Panc1 (cell line): ENCODE data around the gene ARMC3. TPM values are rescaled to one million over a fixed set of nuclear protein-coding genes. Genes with fewer than 3 reads are reported as not detected.
"Not testable (repeated sequence)": the region's sequence is repeated elsewhere in the genome, so short reads cannot be mapped to it uniquely, and the experiment has no call there.

Experiments used
- ATAC-seq: fragments of 200-7000 bp; cut with Tn5 transposase; 2 replicates; pipeline ENCODE4 v1.9.1; 2020; ENCODE audit warnings: mild to moderate bottlenecking, moderate library complexity
- BruUV-seq: library from RNA; stranded (reverse); fragments of 400-500 nt; replicated peaks from 2 replicates; lab custom pipeline; 2021; lab: Mats Ljungman, UMichigan
- CTCF ChIA-PET: fragments of 300-600 bp; sonication (Branson Sonifier 250); formaldehyde crosslinking; loops from one replicate; lab custom pipeline; 2022; ENCODE audit warnings: antibody characterized with exemption; lab: Charles Lee
- POLR2A ChIA-PET: fragments of 300-600 bp; sonication (Branson Sonifier 250); formaldehyde crosslinking; loops from one replicate; lab custom pipeline; 2022; ENCODE audit warnings: antibody characterized with exemption; lab: Charles Lee
- DNase-seq: peaks from one replicate; pipeline ENCODE4 v3.0.0-alpha.2; 2010; ENCODE audit warnings: low read depth, low spot score
- H3K27ac ChIP-seq: 2 replicates; pipeline ENCODE4 v1.5.1; 2011; ENCODE audit warnings: mild to moderate bottlenecking, low read length, inconsistent platforms
- H3K27me3 ChIP-seq: fragments of 200-500 bp; sonication (Bioruptor generic); 2 replicates; pipeline ENCODE4 v1.6.0; 2014; ENCODE audit warnings: low read length, inconsistent platforms; ENCODE audit not compliant: control insufficient read depth, insufficient read depth
- H3K36me3 ChIP-seq: fragments of 200-500 bp; sonication (Bioruptor generic); 2 replicates; pipeline ENCODE4 v1.5.1; 2014; ENCODE audit warnings: inconsistent platforms, mild to moderate bottlenecking, low read length, moderate library complexity; ENCODE audit not compliant: control insufficient read depth, insufficient read depth
- H3K4me1 ChIP-seq: 2 replicates; pipeline ENCODE4 v1.5.1; 2011; ENCODE audit warnings: inconsistent platforms, mild to moderate bottlenecking, low read length, moderate library complexity; ENCODE audit not compliant: control insufficient read depth, insufficient read depth
- H3K4me3 ChIP-seq, 2 experiments: 2 replicates each; pipeline ENCODE4 v1.5.1; 2011 to 2012; ENCODE audit warnings: low read depth in 2 of 2, low read length in 2 of 2, mild to moderate bottlenecking in 2 of 2, inconsistent platforms in 1 of 2, moderate library complexity in 1 of 2
- H3K9me3 ChIP-seq: fragments of 200-500 bp; sonication (Bioruptor generic); 2 replicates; pipeline ENCODE4 v1.5.1; 2014; ENCODE audit warnings: low read depth, mild to moderate bottlenecking, inconsistent platforms, low read length, moderate library complexity; ENCODE audit not compliant: control insufficient read depth, insufficient read depth
- CTCF ChIP-seq: fragments of 450-650 bp; IDR thresholded peaks from 2 replicates; pipeline ENCODE4 v1.5.1; 2017; ENCODE audit warnings: mild to moderate bottlenecking
- POLR2AphosphoS5 ChIP-seq: IDR thresholded peaks from 2 replicates; pipeline ENCODE4 v1.6.1; 2012; ENCODE audit warnings: mild to moderate bottlenecking, low read depth, low read length, moderate library complexity
- REST ChIP-seq, 2 experiments: IDR thresholded peaks; 2 replicates each; pipeline ENCODE4 v1.6.1; 2011 to 2012; ENCODE audit warnings: low read depth in 2 of 2, control low read depth in 1 of 2, low read length in 1 of 2, mild to moderate bottlenecking in 1 of 2, moderate library complexity in 1 of 2; ENCODE audit not compliant: insufficient read depth in 1 of 2
- SIN3A ChIP-seq: IDR thresholded peaks from 2 replicates; pipeline ENCODE4 v1.6.1; 2012; ENCODE audit warnings: low read depth, mild to moderate bottlenecking, low read length, moderate library complexity, borderline replicate concordance; ENCODE audit not compliant: insufficient read depth
- TCF7L2 ChIP-seq: IDR thresholded peaks from 2 replicates; pipeline ENCODE4 v1.6.1; 2011; ENCODE audit warnings: mild to moderate bottlenecking, low read depth, low read length, inconsistent platforms
- in situ Hi-C: cut with HindIII; loops from 2 replicates; pipeline ENCODE4 v1.10.0; 2016; ENCODE audit warnings: low sequenced_read_pairs, low pct_unique_long_range_greater_than_20kb
- intact Hi-C: fragments of 100-400 bp; cut with micrococcal nuclease; formaldehyde crosslinking; loops from one replicate; pipeline ENCODE4 v1.10.0; 2022; ENCODE audit not compliant: unreplicated experiment
- total RNA-seq: library from RNA; stranded (reverse); gene quantifications from one replicate; pipeline ENCODE4 v1.2.1, GENCODE V29; 2021; ENCODE audit not compliant: unreplicated experiment

The ARMC3 gene
- total RNA-seq, 1 experiment from 2014 or later = 1.0 TPM

GRCh38 chr10:23070092-23070912, 142.4 kb downstream of the ARMC3 start:
- H3K27me3 ChIP-seq, ATAC-seq, intact Hi-C loops, BruUV-seq, POLR2A ChIA-PET, DNase-seq, in situ Hi-C loops, H3K4me3 ChIP-seq, CTCF ChIA-PET, H3K27ac ChIP-seq, H3K36me3 ChIP-seq, H3K9me3 ChIP-seq, H3K4me1 ChIP-seq: not testable (repeated sequence)

- POLR2A ChIA-PET = no interaction called here
- Histone ChIP-seq H3K4me3 (no peak overlapping the region), H3K9me3 (no peaks in the 10 kb centered on the region), H3K27me3 (no peaks in the 10 kb centered on the region), H3K36me3 (no peaks in the 10 kb centered on the region), H3K27ac (no peak overlapping the region), H3K4me1 (0 out of 2 replicates have a peak, but pooled peaks cover 2% of the 10 kb centered on the region)
- in situ Hi-C loops (no loop called here), intact Hi-C loops (no loop called here)
- CTCF ChIA-PET = no interaction called here
- no peak for DNase-seq
- TF ChIP-seq REST (IDR thresholded peaks at IDR 0.05; ENCODE audit: insufficient read depth in 1 of 2, low read depth in 2 of 2, low read length in 1 of 2) (no peak), TCF7L2 (no peak), POLR2AphosphoS5 (no peak), SIN3A (no peak), CTCF (no peak)
- no peak for ATAC-seq
- no TSS peak for BruUV-seq
Observed at GRCh38 chr10:23070913-23071218, 143.0 kb downstream of the ARMC3 start.

- intact Hi-C loops, DNase-seq, ATAC-seq, BruUV-seq, H3K27ac ChIP-seq, H3K4me1 ChIP-seq, CTCF ChIA-PET, H3K4me3 ChIP-seq, H3K9me3 ChIP-seq, H3K36me3 ChIP-seq, POLR2A ChIA-PET, in situ Hi-C loops, H3K27me3 ChIP-seq: not testable (repeated sequence)
Observed at GRCh38 chr10:23072593-23072992, 144.7 kb downstream of the ARMC3 start.
